ENCODE measurements around the gene AGAP1.
"Not testable (repeated sequence)": the region's sequence is repeated elsewhere in the genome, so short reads cannot be mapped to it uniquely, and the experiment has no call there.

AGAP1 gene

DNA sequence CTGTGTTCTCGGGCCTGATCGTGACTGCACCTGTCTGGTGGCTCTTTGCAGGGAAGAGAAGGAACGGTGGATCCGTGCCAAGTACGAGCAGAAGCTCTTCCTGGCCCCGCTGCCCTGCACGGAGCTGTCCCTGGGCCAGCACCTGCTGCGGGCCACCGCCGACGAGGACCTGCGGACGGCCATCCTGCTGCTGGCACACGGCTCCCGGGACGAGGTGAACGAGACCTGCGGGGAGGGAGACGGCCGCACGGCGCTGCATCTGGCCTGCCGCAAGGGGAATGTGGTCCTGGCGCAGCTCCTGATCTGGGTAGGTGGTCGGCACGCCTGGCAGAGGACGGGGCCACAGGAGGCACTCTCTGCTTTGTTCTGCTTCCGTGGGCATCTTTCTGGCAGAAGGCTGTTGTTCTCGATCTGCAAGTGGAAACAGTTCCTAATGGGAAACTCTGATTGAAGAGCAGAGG, 626.3 kb downstream of the AGAP1 start:
- DNase-seq = no peak

GRCh38 chr2:236120829-236121228, 627.0 kb downstream of the AGAP1 start:
- DNase-seq = no peak

- DNase-seq = no peak
Observed at GRCh38 chr2:236121546-236121945, 627.7 kb downstream of the AGAP1 start.

GRCh38 chr2:236122236-236122635, 628.4 kb downstream of the AGAP1 start:
- DNase-seq = no peak

DNA sequence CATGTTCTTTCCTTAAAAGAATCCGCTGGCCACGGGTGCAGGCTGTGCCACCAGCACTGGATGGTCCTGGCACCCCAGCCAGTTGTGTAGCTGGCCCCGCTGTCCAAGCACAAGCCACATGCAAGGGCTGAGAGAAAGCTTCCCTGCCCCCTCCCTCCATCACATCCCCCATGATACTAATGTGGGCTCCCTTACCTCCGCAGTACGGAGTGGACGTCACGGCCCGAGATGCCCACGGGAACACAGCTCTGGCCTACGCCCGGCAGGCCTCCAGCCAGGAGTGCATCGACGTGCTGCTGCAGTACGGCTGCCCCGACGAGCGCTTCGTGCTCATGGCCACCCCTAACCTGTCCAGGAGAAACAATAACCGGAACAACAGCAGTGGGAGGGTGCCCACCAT, 629.9 kb downstream of the AGAP1 start:
- no peak for DNase-seq

DNA sequence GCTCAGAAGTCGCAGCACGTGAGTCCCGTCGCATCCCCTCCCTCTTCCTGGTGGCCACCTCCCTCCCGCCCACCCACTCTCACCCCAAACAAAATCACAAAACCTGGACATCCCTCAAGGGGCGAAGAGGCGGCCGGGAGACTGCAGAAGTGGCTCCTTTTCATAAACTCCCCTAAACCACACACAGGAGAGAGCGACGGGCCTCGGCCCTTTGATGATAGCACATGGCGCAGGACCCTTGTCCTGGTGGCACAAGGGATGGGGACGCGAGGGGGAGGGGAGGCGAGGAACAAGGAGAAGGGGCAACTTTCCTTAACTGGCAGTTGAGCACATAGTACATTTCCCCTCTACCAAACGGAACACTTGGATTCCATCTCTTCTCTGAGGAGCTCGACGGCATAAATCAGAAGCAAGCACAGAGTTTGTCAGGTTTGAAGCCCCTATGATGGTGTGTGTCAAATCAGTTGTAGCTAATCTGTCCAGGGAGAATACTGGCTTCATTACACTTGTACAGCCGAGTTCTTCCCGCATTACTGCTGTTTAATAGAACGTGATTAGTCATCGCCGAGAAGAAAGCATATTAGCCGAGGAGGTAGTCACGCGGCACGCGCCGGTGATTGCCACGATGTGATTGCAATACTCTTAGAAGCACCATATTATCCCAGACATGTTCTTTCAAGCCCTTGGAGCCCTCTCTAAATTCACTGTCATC, 630.5 kb downstream of the AGAP1 start:
- DNase-seq = no peak

DNA sequence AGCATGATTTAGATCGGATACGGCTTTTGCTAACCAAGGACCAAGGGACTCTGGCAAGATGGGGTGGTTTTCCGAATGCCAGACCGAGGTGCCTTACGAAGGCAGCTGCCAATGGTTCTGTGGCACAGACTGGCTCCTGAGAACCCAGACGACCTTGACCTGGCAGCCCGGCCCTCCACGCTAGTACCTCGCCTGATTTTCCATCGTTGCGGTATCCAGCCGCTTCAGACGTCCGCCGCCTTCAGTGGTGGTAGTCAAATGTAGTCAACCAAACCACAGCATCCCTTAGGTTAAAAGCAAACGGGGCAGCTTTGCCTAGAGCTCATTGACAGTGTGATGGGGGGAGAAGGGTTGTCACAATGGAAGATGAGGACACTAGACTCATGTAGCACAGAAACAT, 631.7 kb downstream of the AGAP1 start:
- no peak for DNase-seq

GRCh38 chr2:236127010-236127409, 633.2 kb downstream of the AGAP1 start:
- no peak for DNase-seq

DNA sequence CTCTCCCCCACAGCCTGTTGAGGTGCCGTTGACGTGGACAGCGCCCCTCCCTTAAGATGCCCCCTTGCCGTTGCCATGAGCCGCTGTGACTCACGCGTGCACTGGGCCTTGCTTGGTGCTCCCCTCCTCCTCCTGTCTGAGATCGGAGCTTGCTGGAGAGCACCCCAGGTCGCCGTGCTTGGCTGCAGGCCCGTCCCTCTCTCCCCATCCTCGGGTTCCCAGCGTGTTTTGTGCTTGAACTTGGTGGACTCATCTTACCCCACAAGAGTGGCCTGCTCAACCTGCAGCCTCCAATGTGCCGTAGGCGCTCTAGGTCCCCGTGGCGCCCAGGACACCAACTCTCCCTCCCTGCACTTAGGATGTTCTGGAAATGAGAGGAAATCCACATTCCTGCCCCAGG, 634.5 kb downstream of the AGAP1 start:
- DNase-seq = no peak

GRCh38 chr2:236129935-236130334, 636.1 kb downstream of the AGAP1 start:
- no peak for DNase-seq

- DNase-seq = no peak
Observed at GRCh38 chr2:236130349-236130998, 636.6 kb downstream of the AGAP1 start.

DNA sequence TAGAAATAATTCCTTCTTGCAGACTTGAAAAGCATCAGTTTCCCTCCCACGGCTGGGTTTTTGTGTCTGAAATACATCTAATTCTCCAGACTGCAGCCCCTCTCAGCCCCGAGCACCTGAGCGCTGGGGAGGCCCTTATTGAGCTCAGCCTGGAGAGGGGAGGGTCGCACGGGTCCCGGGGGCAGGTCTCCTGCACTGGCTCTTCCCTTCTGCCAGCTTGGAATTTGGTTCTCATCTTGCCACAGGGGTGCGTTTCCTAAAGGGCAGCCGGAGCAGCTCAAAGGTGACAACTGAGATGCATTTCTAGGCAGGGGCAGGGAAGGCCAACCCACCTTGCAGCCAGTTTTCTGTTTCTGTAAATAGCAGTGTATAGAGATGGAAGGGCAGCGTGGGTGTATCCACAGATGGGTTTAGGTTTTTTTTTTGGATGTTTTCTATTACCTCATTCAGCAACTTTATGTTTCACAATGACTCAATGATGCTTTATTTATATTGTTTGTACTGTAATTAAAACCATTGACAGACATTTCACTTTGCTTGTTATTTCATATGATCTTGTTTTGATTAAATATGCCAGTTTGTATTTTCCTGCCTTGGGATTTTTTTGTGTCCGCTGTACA, 637.3 kb downstream of the AGAP1 start:
- DNase-seq = no peak

DNA sequence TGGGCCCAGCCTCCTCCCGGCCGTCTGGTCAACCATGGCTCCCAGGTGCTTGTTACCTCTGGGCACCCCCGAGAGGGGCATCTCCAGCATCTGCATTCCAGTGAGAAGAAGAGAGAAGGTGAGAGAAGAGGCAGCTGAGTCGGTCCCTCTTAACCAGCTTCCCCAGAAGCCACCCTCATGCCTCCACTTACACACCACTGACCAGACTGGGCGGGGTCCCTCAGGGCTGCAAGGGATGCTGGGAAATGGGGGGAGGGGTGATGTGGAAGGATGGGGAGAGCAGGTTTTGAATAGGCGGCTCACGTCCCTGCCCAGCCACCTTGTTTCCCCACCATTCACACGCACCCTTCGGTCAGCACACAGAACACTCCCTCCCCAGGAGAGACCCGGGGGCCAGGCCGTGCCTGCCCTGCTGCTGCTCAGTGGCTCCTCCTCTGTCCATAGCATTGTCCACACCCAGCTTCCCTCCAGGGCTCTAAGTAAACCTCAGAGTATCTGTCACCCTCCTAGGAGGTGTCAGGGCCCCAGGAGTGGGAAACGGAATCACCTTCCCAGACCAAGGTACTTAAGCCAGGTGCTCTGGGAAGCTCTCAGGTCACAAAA, 639.7 kb downstream of the AGAP1 start:
- DNase-seq = no peak

DNA sequence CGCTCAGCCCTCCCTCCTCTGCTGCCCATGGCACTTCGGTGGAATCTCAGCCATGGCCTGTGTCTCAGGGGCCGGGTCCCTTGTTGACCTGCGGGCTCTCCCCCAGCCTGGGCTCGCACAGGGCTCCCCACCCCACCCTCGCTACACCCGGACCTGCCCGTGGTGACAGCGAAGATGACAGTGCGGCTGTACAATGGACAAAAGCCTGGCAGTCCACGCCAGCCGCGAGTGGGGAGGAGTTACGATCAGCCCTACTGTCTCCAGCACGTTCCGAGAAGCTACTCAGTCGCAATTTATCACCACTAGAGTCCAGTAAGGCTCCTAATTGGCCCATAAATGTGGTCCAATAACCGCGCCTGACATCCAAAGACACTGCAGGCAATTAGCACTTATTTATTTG, 642.7 kb downstream of the AGAP1 start:
- no peak for DNase-seq

DNA sequence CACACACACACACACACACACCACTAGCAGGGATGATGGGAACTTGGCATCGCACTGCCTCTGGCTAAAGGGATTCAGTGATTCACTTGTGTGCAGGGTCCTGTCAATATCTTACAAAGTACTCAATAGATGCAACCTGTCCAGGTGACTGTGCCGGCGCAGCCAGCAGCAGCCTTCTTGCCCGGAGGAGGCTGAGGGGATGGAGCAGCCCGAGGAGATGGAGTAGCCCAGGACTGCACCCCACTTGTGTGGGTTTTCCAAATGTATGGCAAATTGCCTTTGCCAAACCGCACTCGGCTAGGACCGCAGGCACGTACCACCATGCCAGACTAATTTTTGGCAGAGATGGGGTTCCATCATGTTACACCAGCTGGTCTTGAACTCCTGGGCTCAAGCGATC, 643.2 kb downstream of the AGAP1 start:
- DNase-seq = no peak

DNA sequence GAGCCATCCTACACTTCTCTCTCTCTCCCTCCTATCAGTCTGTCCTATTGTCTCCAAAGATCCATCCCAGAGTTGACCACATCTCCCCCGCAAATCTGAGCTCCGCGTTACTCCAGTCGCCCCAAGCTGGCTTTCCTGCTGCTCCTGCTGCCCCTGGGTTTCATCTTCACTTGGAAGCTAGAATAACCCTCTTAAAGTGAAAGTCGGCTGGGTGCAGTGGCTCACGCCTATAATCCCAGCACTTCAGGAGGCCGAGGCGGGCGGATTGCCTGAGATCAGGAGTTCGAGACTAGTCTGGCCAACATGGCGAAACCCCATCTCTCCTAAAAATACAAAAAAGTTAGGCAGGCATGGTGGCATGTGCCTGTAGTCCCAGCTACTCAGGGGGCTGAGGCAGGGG, 647.8 kb downstream of the AGAP1 start:
- DNase-seq = not testable (repeated sequence)

DNA sequence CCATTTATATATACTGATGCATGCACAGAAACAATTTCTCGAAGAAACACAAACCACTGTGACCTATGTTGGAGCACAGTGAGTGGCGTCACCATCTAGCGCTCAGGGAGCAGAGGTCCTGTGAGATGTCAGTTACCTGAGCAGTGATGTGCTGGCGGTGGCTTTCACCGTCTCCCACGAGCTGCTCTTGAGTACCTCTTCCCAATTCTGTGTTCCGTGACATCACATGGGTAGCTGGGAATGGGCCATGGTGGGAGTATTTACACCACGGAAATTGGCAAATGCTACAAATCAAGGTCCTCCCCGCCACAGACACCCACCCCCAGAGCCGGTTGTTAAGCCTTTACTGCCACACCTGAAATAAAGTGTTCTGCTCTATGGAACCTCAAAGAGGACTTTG, 650.0 kb downstream of the AGAP1 start:
- no peak for DNase-seq

DNA sequence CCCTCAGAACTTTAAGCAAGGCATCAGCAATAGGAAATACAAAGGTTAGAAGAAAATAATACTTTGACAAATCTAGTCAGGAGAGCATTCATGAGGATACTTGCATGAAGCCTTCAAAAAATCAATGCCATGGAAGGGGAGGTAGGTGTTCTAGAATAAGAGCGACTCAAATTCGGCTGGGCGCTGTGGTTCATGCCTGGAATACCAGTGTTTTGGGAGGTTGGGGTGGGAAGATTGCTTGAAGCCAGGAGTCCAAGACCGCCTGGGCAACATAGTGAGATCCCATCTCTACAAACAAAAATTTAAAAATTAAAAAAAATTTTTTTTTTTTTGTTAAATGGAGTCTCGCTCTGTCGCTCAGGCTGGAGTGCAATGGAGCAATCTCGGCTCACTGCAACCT, 652.6 kb downstream of the AGAP1 start:
- DNase-seq = no peak

GRCh38 chr2:236155406-236155805, 661.6 kb downstream of the AGAP1 start:
- no peak for DNase-seq

DNA sequence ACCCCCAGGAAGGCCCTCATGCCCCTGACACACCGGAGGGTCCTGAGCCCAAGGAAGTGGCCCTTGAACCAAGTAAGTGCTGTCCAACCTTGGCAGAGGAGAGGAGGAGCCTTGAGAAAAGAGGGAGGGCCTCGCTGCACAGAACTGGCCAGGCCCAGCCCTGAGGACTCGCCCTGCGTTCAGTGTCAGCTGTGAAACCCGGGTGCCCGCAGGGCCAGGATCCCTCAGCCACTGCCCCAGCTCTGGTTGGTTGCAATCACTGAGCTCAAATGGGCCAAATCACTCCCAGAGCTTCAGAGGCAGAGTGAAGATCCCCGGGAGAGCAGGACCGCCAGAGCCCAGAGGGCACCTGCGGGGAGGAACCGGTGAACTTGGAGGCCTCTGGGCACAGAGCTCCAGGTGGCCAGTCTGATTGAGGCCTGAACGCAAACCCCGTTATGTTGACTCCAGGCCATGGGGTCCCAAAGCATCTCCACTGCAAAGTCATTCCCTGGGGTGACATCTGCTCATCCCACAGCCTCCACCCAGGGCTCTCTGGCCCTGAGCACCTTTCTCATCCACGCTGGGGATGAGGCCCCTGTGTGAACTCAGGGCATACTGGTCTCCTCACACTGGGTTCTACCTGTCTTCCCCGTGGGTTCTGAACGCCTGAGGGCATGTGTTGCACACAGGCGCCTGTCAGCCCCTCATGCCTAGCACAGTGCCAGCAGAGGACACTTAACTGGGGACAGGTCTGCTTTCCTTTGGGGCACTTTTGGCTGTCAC, 662.4 kb downstream of the AGAP1 start:
- no peak for DNase-seq

DNA sequence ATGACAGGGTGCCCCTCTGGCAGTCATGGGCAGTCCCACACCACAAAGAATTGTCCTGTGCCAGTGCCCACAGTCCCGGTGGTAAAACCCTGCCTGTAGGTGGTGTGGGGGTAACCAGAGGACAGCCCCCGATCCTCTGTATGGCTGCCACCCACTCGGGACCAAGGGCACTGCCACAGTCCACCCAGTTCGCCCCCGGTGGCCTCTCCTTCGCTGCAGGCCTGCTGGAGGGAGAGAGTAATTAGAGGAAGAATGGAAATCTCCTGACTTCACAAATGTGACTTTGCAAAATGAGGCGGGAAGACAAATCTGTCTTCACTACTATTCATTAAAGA, 663.0 kb downstream of the AGAP1 start:
- DNase-seq = no peak

- DNase-seq = no peak
Observed at GRCh38 chr2:236157366-236157765, 663.5 kb downstream of the AGAP1 start.

GRCh38 chr2:236157815-236158498, 664.1 kb downstream of the AGAP1 start:
- no peak for DNase-seq
